ENCODE measurements around the gene WDR64.

Gene WDR64

GRCh38 chr1:241672301-241672700 lies 20.2 kb downstream of the WDR64 start:
- TF ChIP-seq, protein P1, sequence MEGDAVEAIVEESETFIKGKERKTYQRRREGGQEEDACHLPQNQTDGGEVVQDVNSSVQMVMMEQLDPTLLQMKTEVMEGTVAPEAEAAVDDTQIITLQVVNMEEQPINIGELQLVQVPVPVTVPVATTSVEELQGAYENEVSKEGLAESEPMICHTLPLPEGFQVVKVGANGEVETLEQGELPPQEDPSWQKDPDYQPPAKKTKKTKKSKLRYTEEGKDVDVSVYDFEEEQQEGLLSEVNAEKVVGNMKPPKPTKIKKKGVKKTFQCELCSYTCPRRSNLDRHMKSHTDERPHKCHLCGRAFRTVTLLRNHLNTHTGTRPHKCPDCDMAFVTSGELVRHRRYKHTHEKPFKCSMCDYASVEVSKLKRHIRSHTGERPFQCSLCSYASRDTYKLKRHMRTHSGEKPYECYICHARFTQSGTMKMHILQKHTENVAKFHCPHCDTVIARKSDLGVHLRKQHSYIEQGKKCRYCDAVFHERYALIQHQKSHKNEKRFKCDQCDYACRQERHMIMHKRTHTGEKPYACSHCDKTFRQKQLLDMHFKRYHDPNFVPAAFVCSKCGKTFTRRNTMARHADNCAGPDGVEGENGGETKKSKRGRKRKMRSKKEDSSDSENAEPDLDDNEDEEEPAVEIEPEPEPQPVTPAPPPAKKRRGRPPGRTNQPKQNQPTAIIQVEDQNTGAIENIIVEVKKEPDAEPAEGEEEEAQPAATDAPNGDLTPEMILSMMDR (IDR thresholded peaks at IDR 0.05) = no peak

GRCh38 chr1:241674805-241675384 lies 22.8 kb downstream of the WDR64 start:
- TF ChIP-seq, protein P1 (IDR thresholded peaks at IDR 0.05) = no peak

GRCh38 chr1:241675983-241676382 lies 23.9 kb downstream of the WDR64 start:
- TF ChIP-seq, protein P1 (IDR thresholded peaks at IDR 0.05) = no peak

GRCh38 chr1:241677201-241677600 lies 25.1 kb downstream of the WDR64 start:
- TF ChIP-seq, protein P1 (IDR thresholded peaks at IDR 0.05) = no peak

- TF ChIP-seq, protein P1 (IDR thresholded peaks at IDR 0.05) = no peak
These were observed 26.5 kb downstream of the WDR64 start for GRCh38 chr1:241678536-241678935.

- TF ChIP-seq, protein P1 (IDR thresholded peaks at IDR 0.05) = no peak
These were observed 27.3 kb downstream of the WDR64 start for GRCh38 chr1:241679404-241679803.

- TF ChIP-seq, protein P1 (IDR thresholded peaks at IDR 0.05) = no peak
These were observed 27.9 kb downstream of the WDR64 start for GRCh38 chr1:241679961-241680360.

DNA sequence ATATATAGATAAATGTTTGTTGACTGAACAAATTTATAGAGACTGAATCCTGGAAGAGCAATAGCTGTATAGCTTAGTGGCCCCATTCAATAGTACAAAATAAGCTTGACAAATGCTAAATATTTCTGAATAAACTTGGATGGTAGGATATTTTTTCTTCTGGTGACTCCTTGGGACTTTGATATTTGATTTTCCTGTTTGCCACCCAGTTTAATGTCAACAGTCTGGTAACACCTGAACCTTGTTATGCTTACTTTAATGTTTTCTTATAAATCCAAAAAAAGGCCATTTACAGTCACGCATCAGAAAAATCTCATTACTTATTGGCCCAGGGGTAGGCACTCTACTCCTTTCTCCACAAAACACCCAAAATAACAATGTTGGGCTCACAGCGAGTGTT lies 30.8 kb downstream of the WDR64 start:
- TF ChIP-seq, protein P1 (IDR thresholded peaks at IDR 0.05) = no peak
